GM12875 (cell line): ENCODE measurements around the gene PDE4D.
"Not testable (repeated sequence)": the region's sequence is repeated elsewhere in the genome, so short reads cannot be mapped to it uniquely, and the experiment has no call there.

Experiments
- H3K4me3 ChIP-seq: one replicate; pipeline ENCODE4 v1.5.1; 2011; ENCODE audit warnings: low read depth, low read length, control low read depth
- TF ChIP-seq, protein P1 (sequence below): IDR thresholded peaks from 2 replicates; pipeline ENCODE4 v1.5.1; 2011; ENCODE audit warnings: low read depth, mild to moderate bottlenecking, control low read depth, inconsistent platforms, low read length, moderate library complexity, borderline replicate concordance; ENCODE audit not compliant: insufficient read depth

The PDE4D gene

DNA sequence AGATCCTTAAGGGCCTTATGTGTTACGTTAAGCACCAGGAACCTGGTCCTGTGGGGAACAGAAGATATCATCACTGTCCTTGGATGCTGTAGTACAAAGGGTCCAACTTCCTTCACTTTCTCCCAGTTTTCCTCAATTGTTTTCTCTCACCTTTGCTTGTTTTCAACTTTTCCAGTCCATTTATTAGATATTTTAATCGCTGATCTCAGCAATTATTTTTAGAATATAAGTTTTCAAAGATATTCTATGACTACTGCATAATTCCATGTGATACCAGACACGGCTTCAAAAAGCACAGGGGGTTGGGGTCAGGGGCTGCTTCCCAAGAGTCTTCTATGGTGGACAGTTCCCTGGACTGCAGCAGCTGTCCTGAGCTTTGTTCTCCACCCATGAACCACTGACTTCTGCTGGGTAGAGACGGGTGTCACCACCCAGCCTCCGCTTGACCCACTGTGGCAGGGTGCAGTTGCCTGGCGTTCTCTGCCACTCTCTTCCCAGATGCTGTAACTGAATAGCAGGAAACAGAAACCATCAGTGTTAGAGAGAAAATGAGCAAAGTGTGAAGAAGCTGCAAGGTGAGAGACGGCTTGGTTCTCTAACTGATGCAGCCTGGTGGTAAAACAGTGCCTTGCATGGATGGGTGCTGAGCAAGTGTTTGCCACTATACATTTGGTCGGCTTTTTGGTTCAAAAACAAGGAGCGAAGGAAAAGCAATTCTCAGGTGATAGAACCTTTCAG, 927.7 kb downstream of the PDE4D start:
- no peak overlapping the region for H3K4me3 ChIP-seq
- TF ChIP-seq, protein P1, sequence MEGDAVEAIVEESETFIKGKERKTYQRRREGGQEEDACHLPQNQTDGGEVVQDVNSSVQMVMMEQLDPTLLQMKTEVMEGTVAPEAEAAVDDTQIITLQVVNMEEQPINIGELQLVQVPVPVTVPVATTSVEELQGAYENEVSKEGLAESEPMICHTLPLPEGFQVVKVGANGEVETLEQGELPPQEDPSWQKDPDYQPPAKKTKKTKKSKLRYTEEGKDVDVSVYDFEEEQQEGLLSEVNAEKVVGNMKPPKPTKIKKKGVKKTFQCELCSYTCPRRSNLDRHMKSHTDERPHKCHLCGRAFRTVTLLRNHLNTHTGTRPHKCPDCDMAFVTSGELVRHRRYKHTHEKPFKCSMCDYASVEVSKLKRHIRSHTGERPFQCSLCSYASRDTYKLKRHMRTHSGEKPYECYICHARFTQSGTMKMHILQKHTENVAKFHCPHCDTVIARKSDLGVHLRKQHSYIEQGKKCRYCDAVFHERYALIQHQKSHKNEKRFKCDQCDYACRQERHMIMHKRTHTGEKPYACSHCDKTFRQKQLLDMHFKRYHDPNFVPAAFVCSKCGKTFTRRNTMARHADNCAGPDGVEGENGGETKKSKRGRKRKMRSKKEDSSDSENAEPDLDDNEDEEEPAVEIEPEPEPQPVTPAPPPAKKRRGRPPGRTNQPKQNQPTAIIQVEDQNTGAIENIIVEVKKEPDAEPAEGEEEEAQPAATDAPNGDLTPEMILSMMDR, result no peak

- H3K4me3 ChIP-seq, result no peak overlapping the region
- TF ChIP-seq, protein P1, result no peak
Measured at GRCh38 chr5:58963821-58964220, 929.7 kb downstream of the PDE4D start.

DNA sequence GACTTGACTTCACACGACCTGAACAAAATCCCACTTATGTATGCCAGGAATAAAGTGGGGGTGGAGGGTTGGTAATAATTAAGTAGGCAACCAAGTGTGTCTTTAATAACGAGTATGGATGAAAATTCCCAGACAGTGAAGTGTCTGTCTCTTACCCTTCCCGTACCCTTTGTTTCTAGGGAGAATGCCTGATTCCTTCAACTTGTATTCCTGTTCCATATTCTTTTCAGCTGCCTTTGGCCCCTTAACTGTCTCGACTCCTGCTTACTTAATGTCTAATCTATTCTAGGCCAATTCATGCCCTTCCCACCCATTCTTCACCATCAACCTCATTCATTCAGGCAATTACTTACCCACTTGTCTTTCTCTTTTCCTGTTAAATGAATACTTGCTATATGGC, 930.2 kb downstream of the PDE4D start:
- TF ChIP-seq, protein P1, result no peak
- H3K4me3 ChIP-seq, result no peak overlapping the region

DNA sequence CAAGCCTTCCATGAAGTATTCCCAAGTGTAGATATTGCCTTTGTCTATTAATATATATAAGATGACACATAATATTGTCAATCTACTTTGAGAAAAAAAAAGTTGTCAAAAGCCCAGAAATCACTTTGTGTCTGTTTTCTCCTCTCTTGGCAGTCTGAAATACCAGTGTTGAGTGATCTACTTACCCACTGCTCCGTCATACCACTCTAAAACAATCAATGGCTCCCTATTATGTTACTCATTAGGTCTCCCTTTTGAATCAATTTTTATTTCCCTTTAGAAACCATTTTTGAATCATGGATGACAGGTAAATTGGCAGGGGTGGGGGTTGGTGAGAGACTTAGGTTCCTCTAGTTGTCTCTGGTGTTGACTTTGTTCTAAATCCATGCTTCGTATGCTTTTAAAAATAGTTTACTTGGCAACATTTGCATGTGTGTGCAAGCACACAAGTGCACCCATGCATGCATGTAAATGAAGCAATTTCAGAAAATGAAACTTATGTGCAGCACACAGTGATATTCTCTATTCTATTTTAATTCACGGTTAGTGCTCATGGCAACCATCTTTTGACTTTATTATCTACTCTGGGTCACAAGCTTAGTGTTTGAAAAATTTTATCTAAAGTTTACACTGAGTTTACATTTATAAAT, 931.8 kb downstream of the PDE4D start:
- TF ChIP-seq, protein P1, result no peak
- no peak overlapping the region for H3K4me3 ChIP-seq

DNA sequence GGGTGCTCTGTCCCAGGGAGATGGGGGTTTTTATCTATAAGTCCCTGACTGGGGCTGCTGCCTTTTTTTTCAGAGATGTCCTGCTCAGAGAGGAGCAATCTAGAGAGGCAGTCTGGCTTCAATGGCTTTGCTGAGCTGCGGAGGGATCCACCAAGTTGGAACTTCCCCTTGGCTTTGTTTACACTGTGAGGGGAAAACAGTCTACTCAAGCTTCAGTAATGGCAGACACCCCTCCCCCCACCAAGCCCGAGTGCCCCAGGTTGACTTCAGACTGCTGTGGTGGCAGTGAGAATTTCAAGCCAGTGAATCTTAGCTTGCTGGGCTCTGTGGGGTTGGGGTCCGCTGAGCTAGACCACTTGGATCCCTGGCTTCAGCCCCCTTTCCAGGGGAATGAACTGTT, 934.8 kb downstream of the PDE4D start:
- TF ChIP-seq, protein P1, result no peak

GRCh38 chr5:58953218-58953617, 940.3 kb downstream of the PDE4D start:
- H3K4me3 ChIP-seq, result not testable (repeated sequence)

More for the DNA sequence above, 934.8 kb downstream of the PDE4D start:
- no peak overlapping the region for H3K4me3 ChIP-seq

- TF ChIP-seq, protein P1, result no peak
- H3K4me3 ChIP-seq, result no peak overlapping the region
Measured at GRCh38 chr5:58950224-58950623, 943.3 kb downstream of the PDE4D start.
